WERI-Rb-1 (cell line): ENCODE results near the gene LIFR.
A peak's percentile ranks its signal among the peaks of the same experiment; 100 is the strongest.

ENCODE experiments used
- DNase-seq: peaks from one replicate; pipeline ENCODE4 v3.0.0-alpha.2; 2020
- H3K27ac ChIP-seq: fragments of 250-450 bp; sonication (Bioruptor Pico); 2 replicates; pipeline ENCODE4 v1.5.1; 2020; ENCODE audit warnings: mild to moderate bottlenecking, moderate library complexity
- H3K27me3 ChIP-seq: fragments of 250-450 bp; sonication (Bioruptor Pico); 2 replicates; pipeline ENCODE4 v1.5.1; 2021; ENCODE audit warnings: mild to moderate bottlenecking, low read depth, moderate library complexity; ENCODE audit not compliant: insufficient read depth, severe bottlenecking
- H3K36me3 ChIP-seq: fragments of 250-450 bp; sonication (Bioruptor Pico); 2 replicates; pipeline ENCODE4 v1.5.1; 2020; ENCODE audit warnings: mild to moderate bottlenecking, moderate library complexity
- H3K4me3 ChIP-seq: 2 replicates; pipeline ENCODE4 v1.5.1; 2011; ENCODE audit warnings: low read depth, mild to moderate bottlenecking, control low read depth, low read length
- H3K9me3 ChIP-seq: fragments of 250-450 bp; sonication (Bioruptor Pico); 2 replicates; pipeline ENCODE4 v1.5.1; 2021; ENCODE audit warnings: mild to moderate bottlenecking, moderate library complexity; ENCODE audit not compliant: severe bottlenecking
- TF ChIP-seq, protein P1 (sequence below): IDR thresholded peaks from 2 replicates; pipeline ENCODE4 v1.5.1; 2011; ENCODE audit warnings: low read depth, mild to moderate bottlenecking, control low read depth, inconsistent platforms, low read length

The LIFR gene

DNA sequence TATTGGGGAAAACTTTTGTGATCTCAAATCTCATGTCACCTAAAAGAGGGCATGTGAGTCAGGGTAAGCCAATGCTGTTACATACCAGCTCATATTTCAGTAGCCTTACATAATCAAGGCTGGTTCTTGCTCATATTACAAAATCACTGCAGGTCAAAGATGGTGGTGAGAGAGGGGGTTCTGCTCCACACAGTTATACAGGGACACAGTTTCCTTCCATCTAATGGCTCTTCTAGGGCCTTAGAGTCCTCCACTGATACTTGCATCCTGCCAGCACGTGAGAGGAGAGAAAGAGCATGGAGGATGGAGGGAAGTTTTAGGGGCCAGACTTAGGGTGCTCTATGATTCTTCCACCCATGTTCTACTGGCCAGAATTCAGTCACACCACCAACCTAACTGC is 130.0 kb downstream of the LIFR start:
- no peak overlapping the region for H3K4me3 ChIP-seq
- H3K27me3 ChIP-seq = no peaks in the 10 kb centered on the region
- H3K27ac ChIP-seq = peak overlapping the region; percentile 96
- peaks cover 48% of the 10 kb centered on the region for H3K36me3 ChIP-seq
- TF ChIP-seq, protein P1, sequence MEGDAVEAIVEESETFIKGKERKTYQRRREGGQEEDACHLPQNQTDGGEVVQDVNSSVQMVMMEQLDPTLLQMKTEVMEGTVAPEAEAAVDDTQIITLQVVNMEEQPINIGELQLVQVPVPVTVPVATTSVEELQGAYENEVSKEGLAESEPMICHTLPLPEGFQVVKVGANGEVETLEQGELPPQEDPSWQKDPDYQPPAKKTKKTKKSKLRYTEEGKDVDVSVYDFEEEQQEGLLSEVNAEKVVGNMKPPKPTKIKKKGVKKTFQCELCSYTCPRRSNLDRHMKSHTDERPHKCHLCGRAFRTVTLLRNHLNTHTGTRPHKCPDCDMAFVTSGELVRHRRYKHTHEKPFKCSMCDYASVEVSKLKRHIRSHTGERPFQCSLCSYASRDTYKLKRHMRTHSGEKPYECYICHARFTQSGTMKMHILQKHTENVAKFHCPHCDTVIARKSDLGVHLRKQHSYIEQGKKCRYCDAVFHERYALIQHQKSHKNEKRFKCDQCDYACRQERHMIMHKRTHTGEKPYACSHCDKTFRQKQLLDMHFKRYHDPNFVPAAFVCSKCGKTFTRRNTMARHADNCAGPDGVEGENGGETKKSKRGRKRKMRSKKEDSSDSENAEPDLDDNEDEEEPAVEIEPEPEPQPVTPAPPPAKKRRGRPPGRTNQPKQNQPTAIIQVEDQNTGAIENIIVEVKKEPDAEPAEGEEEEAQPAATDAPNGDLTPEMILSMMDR = no peak
- no peaks in the 10 kb centered on the region for H3K9me3 ChIP-seq
- no peak for DNase-seq
